Ovary (tissue), 9 donors: ENCODE measurements around the gene SELENON. TPM values are rescaled to one million over a fixed set of nuclear protein-coding genes. Genes with fewer than 3 reads are reported as not detected.

Experiments
- DNase-seq, 5 donors: peaks; one replicate each; pipeline ENCODE4 v3.0.0-alpha.2; 2019 to 2020
- H3K27ac ChIP-seq, 2 donors: fragments of 200-600 bp; one replicate each; pipeline versions ENCODE4 v1.5.1 to v1.8.0; 2019 to 2022
- H3K27me3 ChIP-seq: fragments of 200-600 bp; one replicate; pipeline ENCODE4 v1.8.0; 2022
- H3K36me3 ChIP-seq: fragments of 200-600 bp; sonication (generic); one replicate; pipeline ENCODE4 v1.5.1; 2019
- H3K4me1 ChIP-seq: one replicate; pipeline ENCODE4 v1.8.1; 2013; ENCODE audit warnings: mild to moderate bottlenecking, moderate library complexity; ENCODE audit not compliant: insufficient read depth
- H3K4me3 ChIP-seq: fragments of 200-600 bp; sonication (generic); one replicate; pipeline ENCODE4 v1.5.1; 2017
- H3K9me3 ChIP-seq, 2 donors: fragments of 200-600 bp in 1 of 2; sonication (generic) in 1 of 2; one replicate each; pipeline versions ENCODE4 v1.5.1 to v1.8.1; 2013 to 2019; ENCODE audit warnings: mild to moderate bottlenecking in 1 of 2, moderate library complexity in 1 of 2
- EP300 ChIP-seq: sonication (generic); formaldehyde crosslinking; IDR thresholded peaks from one replicate; pipeline ENCODE4 v1.6.1; 2017; ENCODE audit warnings: antibody characterized with exemption
- POLR2A ChIP-seq: fragments of 450-650 bp; IDR thresholded peaks from one replicate; pipeline ENCODE4 v1.6.1; 2017; ENCODE audit warnings: antibody characterized with exemption, mild to moderate bottlenecking, moderate library complexity
- WGBS, 3 donors: extraction: QIAGEN DNeasy Blood & Tissue Kit in 1 of 3; methylation state at CpG; one replicate each; pipeline versions ENCODE4 v1.1.5 to v1.1.7; 2013 to 2017; 5-methylcytosine and 5-hydroxymethylcytosine counted together
- intact Hi-C, 4 donors: fragments of 100-400 bp; cut with DNase I; formaldehyde crosslinking; loops; one replicate each; pipeline versions ENCODE4 v1.11.0 to v1.15.1; 2022 to 2023
- polyA plus RNA-seq, 2 donors: library from polyadenylated mRNA; stranded (reverse); fragments of 200-250 nt in 1 of 2; fragments of 350-450 nt in 1 of 2; fragmentation: Illumina TruSeq in 1 of 2; extraction: RNeasy Lipid Tissue Mini Kit (QIAGEN cat#74804) in 1 of 2; gene quantifications; one replicate each; pipeline ENCODE4 v1.2.3, GENCODE V29; 2013 to 2014
- total RNA-seq, 7 donors: library from RNA; depleted of rRNA in 2 of 7; stranded (reverse); fragments of >200 nt in 2 of 7; fragmentation: NEBNext Ultra II Directional in 3 of 7; extraction: Animal tissue kit (Norgen Biotek cat#: 25700) in 3 of 7; gene quantifications; one replicate each; pipeline versions ENCODE4 v1.1.0 to v1.2.4, GENCODE V29; 2016 to 2023
- TF ChIP-seq, protein P1 (sequence below), 3 donors: fragments of 450-650 bp in 2 of 3; fragments of 200-600 bp in 1 of 3; IDR thresholded peaks; one replicate each; pipeline versions ENCODE4 v1.5.1 to v1.8.0; 2016 to 2022; ENCODE audit warnings: antibody characterized with exemption in 3 of 3, mild to moderate bottlenecking in 1 of 3
- donor health status: DM: no; HTN: no; CAD: no; lungs with moderate emphysema.
- donor health status: DM: no; HTN: no; CAD: no.
- donor health status: Bipolar disorder and iron deficiency.
- donor health status: DM: yes; HTN: yes; CAD: no.
- donor health status: DM: no; HTN: no; CAD: no.
- donor health status: DM: yes; HTN: yes; CAD: no.

Gene SELENON
- total and polyA plus RNA-seq, 9 donors, result 13.9 to 139 (median 66.3) TPM

DNA sequence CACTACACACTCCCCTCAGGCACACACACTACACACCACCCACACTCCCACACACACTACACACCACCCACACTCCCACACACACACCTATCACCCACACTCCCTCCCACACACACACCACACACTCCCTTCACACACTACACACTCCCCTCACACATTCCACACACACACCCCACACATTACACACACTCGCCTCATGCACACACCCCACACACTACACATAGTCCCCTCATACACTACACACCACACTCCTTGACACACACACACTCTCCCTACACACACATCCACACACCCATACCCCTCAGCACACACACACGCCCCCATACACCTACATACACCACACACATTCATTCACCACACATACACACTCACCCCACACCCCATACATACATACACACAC is 31.0 kb upstream of the SELENON start:
- Histone ChIP-seq H3K4me3 (no peak overlapping the region), H3K36me3 (no peaks in the 10 kb centered on the region), H3K4me1 (peaks cover 2% of the 10 kb centered on the region), H3K9me3 (no peaks in the 10 kb centered on the region), H3K27ac (no peak overlapping the region), H3K27me3 (no peaks in the 10 kb centered on the region)
- WGBS, 3 donors, result 91 to 96% (median 95%) methylated on average over 2 of the region's 2 CpGs
- intact Hi-C loops, result no loop called here
- DNase-seq, result no peak
- TF ChIP-seq, protein P1, sequence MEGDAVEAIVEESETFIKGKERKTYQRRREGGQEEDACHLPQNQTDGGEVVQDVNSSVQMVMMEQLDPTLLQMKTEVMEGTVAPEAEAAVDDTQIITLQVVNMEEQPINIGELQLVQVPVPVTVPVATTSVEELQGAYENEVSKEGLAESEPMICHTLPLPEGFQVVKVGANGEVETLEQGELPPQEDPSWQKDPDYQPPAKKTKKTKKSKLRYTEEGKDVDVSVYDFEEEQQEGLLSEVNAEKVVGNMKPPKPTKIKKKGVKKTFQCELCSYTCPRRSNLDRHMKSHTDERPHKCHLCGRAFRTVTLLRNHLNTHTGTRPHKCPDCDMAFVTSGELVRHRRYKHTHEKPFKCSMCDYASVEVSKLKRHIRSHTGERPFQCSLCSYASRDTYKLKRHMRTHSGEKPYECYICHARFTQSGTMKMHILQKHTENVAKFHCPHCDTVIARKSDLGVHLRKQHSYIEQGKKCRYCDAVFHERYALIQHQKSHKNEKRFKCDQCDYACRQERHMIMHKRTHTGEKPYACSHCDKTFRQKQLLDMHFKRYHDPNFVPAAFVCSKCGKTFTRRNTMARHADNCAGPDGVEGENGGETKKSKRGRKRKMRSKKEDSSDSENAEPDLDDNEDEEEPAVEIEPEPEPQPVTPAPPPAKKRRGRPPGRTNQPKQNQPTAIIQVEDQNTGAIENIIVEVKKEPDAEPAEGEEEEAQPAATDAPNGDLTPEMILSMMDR (IDR thresholded peaks at IDR 0.05), result no peak
- TF ChIP-seq POLR2A, result no peak
- TF ChIP-seq EP300, result no peak

DNA sequence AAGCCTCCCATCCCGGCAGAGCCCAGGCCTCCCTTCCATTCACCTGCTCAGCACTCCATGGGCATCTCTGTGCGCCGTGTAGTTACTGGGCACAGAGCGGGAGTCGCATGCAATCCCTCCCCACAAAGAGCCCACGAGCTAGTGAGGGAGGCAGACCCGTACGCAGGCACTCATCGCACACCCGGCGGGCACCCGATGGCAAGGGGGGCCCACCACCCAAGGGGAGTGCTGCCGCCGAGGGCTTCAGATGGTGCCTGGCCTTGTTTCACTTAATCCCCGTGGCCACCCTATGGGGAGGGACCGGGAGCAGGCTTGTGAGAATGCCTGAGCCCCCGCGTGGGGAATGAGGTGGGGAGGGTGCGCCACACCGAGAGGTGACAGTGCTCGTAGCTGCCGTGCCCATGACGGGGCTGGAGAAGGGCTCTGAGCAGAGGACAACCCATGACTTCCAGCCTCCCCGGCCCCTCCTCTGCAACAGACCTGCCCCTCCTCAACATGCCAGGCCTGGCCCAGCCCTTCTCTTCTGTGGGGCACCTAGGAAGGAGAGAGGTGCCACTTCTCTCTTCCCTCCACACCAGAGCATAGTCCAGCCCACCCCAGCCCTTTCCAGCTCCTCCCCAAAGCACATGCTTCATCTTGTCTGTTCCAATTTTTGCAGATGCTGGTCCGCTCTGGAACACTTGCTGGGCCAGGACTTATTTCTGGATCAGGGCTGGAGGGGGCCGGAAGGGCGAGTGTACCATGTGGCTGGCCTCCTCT is 30.2 kb upstream of the SELENON start:
- intact Hi-C loops, result no loop called here
- DNase-seq, result no peak
- Histone ChIP-seq H3K4me1 (peaks cover 2% of the 10 kb centered on the region), H3K27ac (no peak overlapping the region), H3K9me3 (no peaks in the 10 kb centered on the region), H3K36me3 (no peaks in the 10 kb centered on the region), H3K27me3 (no peaks in the 10 kb centered on the region), H3K4me3 (no peak overlapping the region)
- TF ChIP-seq, protein P1 (IDR thresholded peaks at IDR 0.05), result no peak
- TF ChIP-seq EP300 (no peak), POLR2A (no peak)
- 92 to 95% (median 93%) methylated on average over 17 to 27 of the region's 27 CpGs for WGBS, 3 donors

DNA sequence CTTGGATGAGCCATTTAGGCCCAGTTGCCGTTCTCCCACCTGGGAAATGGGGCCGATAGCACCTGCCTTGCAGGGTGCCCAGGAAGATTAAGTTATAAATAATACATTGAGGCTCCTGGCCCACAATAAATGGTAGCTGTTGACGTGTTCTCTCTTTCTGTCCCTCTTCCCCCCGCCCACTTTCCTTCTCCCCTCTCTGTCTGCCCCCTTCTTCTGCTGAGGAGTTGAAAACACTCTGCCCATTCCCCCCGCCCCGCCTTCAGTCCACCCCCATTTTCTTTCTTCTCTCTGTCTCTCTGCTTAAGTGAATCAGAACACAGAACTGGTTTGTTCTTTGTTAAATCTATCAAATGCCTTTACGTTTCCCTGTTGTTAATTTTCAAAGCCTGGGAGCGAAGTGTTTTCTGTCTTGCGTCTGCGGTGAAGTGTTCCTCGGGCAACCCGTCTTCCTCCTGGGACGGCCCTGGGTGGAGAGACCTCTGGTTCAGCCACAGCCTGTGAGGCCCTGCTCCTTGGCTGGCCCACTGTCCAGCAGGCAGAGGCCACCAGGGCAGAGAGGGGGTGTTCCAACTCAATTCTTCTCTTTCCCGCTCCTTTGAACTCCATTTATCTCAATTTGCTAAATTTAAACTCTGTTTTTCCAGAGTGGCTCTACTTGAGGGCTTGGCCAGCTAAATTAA is 29.3 kb upstream of the SELENON start:
- TF ChIP-seq EP300, result no peak
- no peak for TF ChIP-seq POLR2A
- TF ChIP-seq, protein P1 (IDR thresholded peaks at IDR 0.05), result no peak
- Histone ChIP-seq H3K27me3 (no peaks in the 10 kb centered on the region), H3K4me1 (peaks cover 2% of the 10 kb centered on the region), H3K4me3 (no peak overlapping the region), H3K27ac (no peak overlapping the region), H3K36me3 (no peaks in the 10 kb centered on the region), H3K9me3 (no peaks in the 10 kb centered on the region)
- WGBS, 3 donors, result 74 to 83% (median 83%) methylated on average over 14 of the region's 14 CpGs
- DNase-seq, result no peak
- intact Hi-C loops, result no loop called here

DNA sequence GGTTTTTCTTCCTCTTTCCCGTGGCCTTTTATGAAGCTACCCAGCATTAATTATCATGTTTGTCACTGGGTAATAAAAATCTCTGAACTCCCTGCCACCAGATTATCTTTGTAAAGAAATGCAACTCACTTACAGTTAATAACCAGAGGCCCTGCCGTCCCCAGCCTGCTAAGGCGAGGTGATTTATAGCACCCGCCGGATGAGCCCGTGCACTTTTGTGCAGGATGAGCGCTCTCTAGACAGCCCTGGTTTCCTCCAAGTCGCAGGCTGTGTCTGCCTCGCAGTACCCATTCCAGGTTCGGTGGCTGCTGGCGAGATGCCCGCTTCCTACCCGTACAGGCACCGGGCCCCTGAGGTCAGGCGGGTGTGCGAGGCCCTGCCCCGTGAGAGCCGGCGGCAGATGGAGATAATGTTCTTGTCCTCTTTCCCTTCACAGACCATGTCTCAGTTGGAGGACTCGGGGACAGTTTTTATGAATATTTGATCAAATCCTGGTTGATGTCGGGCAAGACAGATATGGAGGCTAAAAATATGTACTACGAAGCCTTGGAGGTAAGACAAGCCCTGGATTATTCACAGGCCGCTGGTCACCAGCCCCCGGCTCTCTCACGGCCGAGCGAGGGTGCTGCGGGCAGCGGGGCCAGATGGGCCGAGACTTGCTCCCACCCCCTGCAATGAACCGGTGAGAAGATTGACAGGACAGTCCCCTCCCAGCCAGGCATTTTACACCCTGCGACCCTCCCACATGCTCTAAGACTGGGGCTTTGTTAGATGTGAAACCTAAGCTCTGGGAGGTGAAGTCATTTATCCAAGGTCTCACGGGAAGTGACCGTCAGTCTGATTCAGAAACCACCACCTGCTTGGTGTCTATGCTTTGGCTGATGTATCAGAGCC is 28.5 kb upstream of the SELENON start:
- 64 to 75% (median 69%) methylated on average over 34 of the region's 34 CpGs for WGBS, 3 donors
- H3K27me3 ChIP-seq, result no peaks in the 10 kb centered on the region
- intact Hi-C loops, result no loop called here
- TF ChIP-seq, protein P1 (IDR thresholded peaks at IDR 0.05), result no peak
- TF ChIP-seq EP300 (no peak), POLR2A (no peak)
- no peaks in the 10 kb centered on the region for H3K36me3 ChIP-seq
- peak in 1 of 5 donors; percentile 36 for DNase-seq
- H3K9me3 ChIP-seq, result no peaks in the 10 kb centered on the region
- no peak overlapping the region for H3K4me3 ChIP-seq
- peaks cover 2% of the 10 kb centered on the region for H3K4me1 ChIP-seq
- H3K27ac ChIP-seq, result no peak overlapping the region
